Muscle of leg (tissue), 9 donors: ENCODE data around the gene ZNF142. TPM values are rescaled to one million over a fixed set of nuclear protein-coding genes. Genes with fewer than 3 reads are reported as not detected.

Experiments
- polyA plus RNA-seq, 8 donors: library from polyadenylated mRNA; unstranded; fragments of 120-200 nt; gene quantifications; one replicate each; pipeline versions ENCODE4 v1.2.1 to v1.2.3, GENCODE V29; 2013; ENCODE audit warnings: inconsistent platforms in 1 of 8, low replicate concordance in 1 of 8; ENCODE audit not compliant: insufficient read length in 8 of 8, insufficient read depth in 1 of 8
- total RNA-seq: library from RNA; stranded (reverse); fragments of 120-200 nt; gene quantifications from one replicate; pipeline ENCODE4 v1.2.4, GENCODE V29; 2013

The ZNF142 gene
- total and polyA plus RNA-seq, 9 donors, result 7.0 to 17.8 (median 11.8) TPM

Other genes starting within 250 kb of the ZNF142 start
- not detected for gene VIL1, start 240.5 kb downstream of the ZNF142 start, total RNA-seq
- gene VIL1, start 240.5 kb downstream of the ZNF142 start, polyA plus RNA-seq, result 10 to 100 TPM in 1 of 8 donors, 1 to 10 TPM in 1, under 1 TPM in 4, not detected in 2; 0.12 to 19.1 (median 0.45) TPM
- 11.0 TPM for gene USP37, start 91.3 kb downstream of the ZNF142 start, total RNA-seq
- 10 to 100 TPM in 1 of 8 donors, 1 to 10 TPM in 7; 4.8 to 10.7 (median 9.0) TPM for gene USP37, start 91.3 kb downstream of the ZNF142 start, polyA plus RNA-seq
- gene CNOT9, start 90.8 kb downstream of the ZNF142 start, total RNA-seq, result 35.4 TPM
- 10 to 100 TPM; 31.2 to 42.3 (median 36.1) TPM for gene CNOT9, start 90.8 kb downstream of the ZNF142 start, polyA plus RNA-seq
- 41.8 TPM for gene PLCD4, start 51.7 kb downstream of the ZNF142 start, total RNA-seq
- gene PLCD4, start 51.7 kb downstream of the ZNF142 start, polyA plus RNA-seq, result 10 to 100 TPM; 26.8 to 58.5 (median 45.9) TPM
- gene BCS1L, start 60 bp upstream of the ZNF142 start, total RNA-seq, result 33.8 TPM
- 10 to 100 TPM; 33.6 to 43.4 (median 37.8) TPM for gene BCS1L, start 60 bp upstream of the ZNF142 start, polyA plus RNA-seq
- gene RNF25, start 12.4 kb upstream of the ZNF142 start, total RNA-seq, result 20.2 TPM
- 10 to 100 TPM; 22.2 to 32.6 (median 27.9) TPM for gene RNF25, start 12.4 kb upstream of the ZNF142 start, polyA plus RNA-seq
- gene STK36, start 12.5 kb upstream of the ZNF142 start, total RNA-seq, result 18.8 TPM
- gene STK36, start 12.5 kb upstream of the ZNF142 start, polyA plus RNA-seq, result 10 to 100 TPM; 21.5 to 32.3 (median 27.1) TPM
- gene TTLL4, start 51.2 kb upstream of the ZNF142 start, total RNA-seq, result 9.7 TPM
- gene TTLL4, start 51.2 kb upstream of the ZNF142 start, polyA plus RNA-seq, result 10 to 100 TPM; 19.5 to 25.5 (median 21.1) TPM
- 18.4 TPM for gene CYP27A1, start 122.5 kb upstream of the ZNF142 start, total RNA-seq
- gene CYP27A1, start 122.5 kb upstream of the ZNF142 start, polyA plus RNA-seq, result 10 to 100 TPM; 11.8 to 26.8 (median 19.7) TPM
- 19.3 TPM for gene PRKAG3, start 172.2 kb upstream of the ZNF142 start, total RNA-seq
- gene PRKAG3, start 172.2 kb upstream of the ZNF142 start, polyA plus RNA-seq, result 10 to 100 TPM in 7 of 8 donors, 1 to 10 TPM in 1; 9.9 to 22.6 (median 19.0) TPM
- 0.09 TPM for gene WNT6, start 200.2 kb upstream of the ZNF142 start, total RNA-seq
- gene WNT6, start 200.2 kb upstream of the ZNF142 start, polyA plus RNA-seq, result 1 to 10 TPM in 1 of 8 donors, under 1 TPM in 5, not detected in 2; 0.11 to 2.8 (median 0.13) TPM
- gene WNT10A, start 221.2 kb upstream of the ZNF142 start, total RNA-seq, result 0.04 TPM
- 1 to 10 TPM in 1 of 8 donors, under 1 TPM in 2, not detected in 5; 0.06 to 1.7 (median 0.07) TPM for gene WNT10A, start 221.2 kb upstream of the ZNF142 start, polyA plus RNA-seq